HepG2 (cell line): Measurements from ENCODE around the gene GRAMD1A. TPM values are rescaled to one million over a fixed set of nuclear protein-coding genes. Genes with fewer than 3 reads are reported as not detected.

Experiments
- AKAP8 ChIP-seq: sonication (generic); formaldehyde crosslinking; IDR thresholded peaks from 2 replicates; pipeline ENCODE4 v1.5.1; 2020; ENCODE audit warnings: mild to moderate bottlenecking, missing genetic modification reagents
- BHLHE40 ChIP-seq: IDR thresholded peaks from 2 replicates; pipeline ENCODE4 v1.6.1; 2011; ENCODE audit warnings: low read length, improper control_type of control experiment
- ESRRA ChIP-seq: sonication (generic); formaldehyde crosslinking; IDR thresholded peaks from 2 replicates; pipeline ENCODE4 v1.5.1; 2020; ENCODE audit warnings: mild to moderate bottlenecking, low read depth, missing genetic modification reagents
- GATAD1 ChIP-seq: IDR thresholded peaks from 2 replicates; pipeline ENCODE4 v1.6.1; 2016; ENCODE audit warnings: missing genetic modification reagents, missing compliant biosample characterization
- HNF4A ChIP-seq: sonication (generic); formaldehyde crosslinking; IDR thresholded peaks from 2 replicates; pipeline ENCODE4 v1.4.0; 2020; ENCODE audit warnings: missing genetic modification reagents
- HNRNPL ChIP-seq: fragments of 200-400 bp; formaldehyde crosslinking; IDR thresholded peaks from 2 replicates; pipeline ENCODE4 v1.6.1; 2017; ENCODE audit warnings: mild to moderate bottlenecking, low read depth, low read length
- HOXA9 ChIP-seq: sonication (generic); formaldehyde crosslinking; IDR thresholded peaks from 2 replicates; pipeline ENCODE4 v1.8.1; 2022; ENCODE audit warnings: missing genetic modification reagents, mild to moderate bottlenecking, moderate library complexity, borderline replicate concordance
- HOXD1 ChIP-seq: sonication (generic); formaldehyde crosslinking; IDR thresholded peaks from 2 replicates; pipeline ENCODE4 v1.5.0; 2020; ENCODE audit warnings: missing genetic modification reagents
- MEF2D ChIP-seq: sonication (generic); formaldehyde crosslinking; IDR thresholded peaks from 2 replicates; pipeline ENCODE4 v1.5.1; 2020; ENCODE audit warnings: mild to moderate bottlenecking, missing genetic modification reagents
- NCOA2 ChIP-seq: sonication (generic); formaldehyde crosslinking; IDR thresholded peaks from 2 replicates; pipeline ENCODE4 v1.8.0; 2022; ENCODE audit warnings: inconsistent platforms
- NR2C2 ChIP-seq: sonication (generic); formaldehyde crosslinking; IDR thresholded peaks from 2 replicates; pipeline ENCODE4 v1.4.0; 2020; ENCODE audit warnings: missing genetic modification reagents, mild to moderate bottlenecking, moderate library complexity, borderline replicate concordance
- PHF5A ChIP-seq: IDR thresholded peaks from one replicate; pipeline ENCODE4 v1.6.1; 2018; ENCODE audit warnings: low read depth, missing genetic modification reagents; ENCODE audit not compliant: unreplicated experiment
- POLR2G ChIP-seq: fragments of 200-400 bp; formaldehyde crosslinking; IDR thresholded peaks from 2 replicates; pipeline ENCODE4 v1.6.1; 2018; ENCODE audit warnings: mild to moderate bottlenecking, low read depth, low read length, moderate library complexity
- RARA ChIP-seq: IDR thresholded peaks from 2 replicates; pipeline ENCODE4 v1.6.1; 2016; ENCODE audit warnings: missing genetic modification reagents, missing compliant biosample characterization
- ZNF121 ChIP-seq: sonication (generic); formaldehyde crosslinking; IDR thresholded peaks from 2 replicates; pipeline ENCODE4 v1.5.0; 2020; ENCODE audit warnings: mild to moderate bottlenecking, missing genetic modification reagents
- ZNF337 ChIP-seq: sonication (generic); formaldehyde crosslinking; IDR thresholded peaks from 2 replicates; pipeline ENCODE4 v1.5.1; 2020; ENCODE audit warnings: missing genetic modification reagents, low read depth, mild to moderate bottlenecking, borderline replicate concordance
- ZNF34 ChIP-seq: sonication (generic); formaldehyde crosslinking; IDR thresholded peaks from 2 replicates; pipeline ENCODE4 v1.4.0; 2020; ENCODE audit warnings: mild to moderate bottlenecking, missing genetic modification reagents, borderline replicate concordance
- ZNF552 ChIP-seq: sonication (generic); formaldehyde crosslinking; IDR thresholded peaks from 2 replicates; pipeline ENCODE4 v1.9.0; 2022; ENCODE audit warnings: missing genetic modification reagents, mild to moderate bottlenecking, borderline replicate concordance
- ZNF788 ChIP-seq: sonication (generic); formaldehyde crosslinking; IDR thresholded peaks from 2 replicates; pipeline ENCODE4 v1.5.0; 2020; ENCODE audit warnings: mild to moderate bottlenecking, missing genetic modification reagents, borderline replicate concordance
- polyA plus RNA-seq, 8 experiments: library from polyadenylated mRNA; depleted of rRNA in 3 of 8; stranded (reverse) in 7 of 8; unstranded in 1 of 8; fragments of >200 nt; fragmentation: Illumina TruSeq in 4 of 8; extraction: Trizol in 4 of 8; gene quantifications; 2 replicates each; pipeline versions ENCODE4 v1.2.1 to v1.2.3, GENCODE V29; 2011 to 2016; ENCODE audit warnings: low read depth in 4 of 8, missing spikeins in 1 of 8, mixed read lengths in 1 of 8; ENCODE audit not compliant: insufficient read depth in 1 of 8
- total RNA-seq, 5 experiments: library from RNA; depleted of rRNA; stranded (reverse); fragments of >200 nt; fragmentation: Illumina TruSeq; extraction: Trizol; gene quantifications; 2 replicates each; pipeline ENCODE4 v1.2.3, GENCODE V29; 2016; ENCODE audit warnings: low read depth in 1 of 5
- TF ChIP-seq, protein P1 (sequence below): IDR thresholded peaks from 2 replicates; pipeline ENCODE4 v1.6.1; 2012; ENCODE audit warnings: low read depth, low read length, improper control_type of control experiment
- TF ChIP-seq, protein P2 (sequence below): sonication (generic); formaldehyde crosslinking; IDR thresholded peaks from 2 replicates; pipeline ENCODE4 v1.9.0; 2022; ENCODE audit warnings: missing genetic modification reagents, mild to moderate bottlenecking, borderline replicate concordance
- TF ChIP-seq, protein P3 (sequence below): sonication (generic); formaldehyde crosslinking; IDR thresholded peaks from 2 replicates; pipeline ENCODE4 v1.5.0; 2020; ENCODE audit warnings: mild to moderate bottlenecking, missing genetic modification reagents
- TF ChIP-seq, protein P4 (sequence below): sonication (generic); formaldehyde crosslinking; IDR thresholded peaks from 2 replicates; pipeline ENCODE4 v1.4.0; 2020; ENCODE audit warnings: low read depth, mild to moderate bottlenecking, missing genetic modification reagents

GRAMD1A gene
- total and polyA plus RNA-seq, 2 of the 13 experiments (the other 11 are each of a cell fraction or from before 2014, with no cell fraction given): 14.7 to 181 TPM

DNA sequence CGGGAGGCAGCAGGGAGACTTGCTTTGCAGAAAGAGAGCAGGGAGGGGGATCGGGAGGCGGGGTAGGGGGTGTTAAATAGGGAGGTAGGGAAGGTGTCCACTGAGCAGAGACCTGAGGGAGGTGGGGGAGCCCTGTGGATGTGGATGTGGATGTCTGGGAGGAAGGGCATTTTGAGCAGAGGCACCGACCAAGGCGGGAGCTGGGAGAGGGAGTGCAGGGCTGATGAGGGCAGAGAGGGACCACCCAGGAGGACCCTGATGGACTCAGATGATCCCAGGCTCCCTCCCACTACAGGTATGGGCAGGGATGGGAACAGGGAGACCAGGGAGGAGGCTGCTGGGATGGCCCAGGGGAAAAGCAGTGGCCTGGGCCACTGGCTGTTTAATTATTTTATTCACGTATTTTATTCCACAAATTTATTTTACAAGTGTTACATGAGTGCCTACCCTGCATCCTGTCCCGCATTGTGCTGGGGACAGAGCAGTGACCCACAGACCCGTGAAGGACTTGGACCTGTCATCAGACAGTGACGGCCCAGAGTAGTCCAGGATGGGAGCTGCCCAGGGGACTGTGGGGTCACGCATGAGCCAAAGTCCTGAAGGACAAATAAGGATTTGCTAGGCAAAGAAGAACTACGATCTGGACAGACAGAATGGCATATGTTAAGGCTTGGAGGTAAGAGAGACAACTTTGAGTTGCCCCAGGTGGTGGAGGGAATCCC lies 5.3 kb downstream of the GRAMD1A start (continued):
- no peak for TF ChIP-seq NCOA2 (CRISPR knock-in tag)
- TF ChIP-seq, protein P1, sequence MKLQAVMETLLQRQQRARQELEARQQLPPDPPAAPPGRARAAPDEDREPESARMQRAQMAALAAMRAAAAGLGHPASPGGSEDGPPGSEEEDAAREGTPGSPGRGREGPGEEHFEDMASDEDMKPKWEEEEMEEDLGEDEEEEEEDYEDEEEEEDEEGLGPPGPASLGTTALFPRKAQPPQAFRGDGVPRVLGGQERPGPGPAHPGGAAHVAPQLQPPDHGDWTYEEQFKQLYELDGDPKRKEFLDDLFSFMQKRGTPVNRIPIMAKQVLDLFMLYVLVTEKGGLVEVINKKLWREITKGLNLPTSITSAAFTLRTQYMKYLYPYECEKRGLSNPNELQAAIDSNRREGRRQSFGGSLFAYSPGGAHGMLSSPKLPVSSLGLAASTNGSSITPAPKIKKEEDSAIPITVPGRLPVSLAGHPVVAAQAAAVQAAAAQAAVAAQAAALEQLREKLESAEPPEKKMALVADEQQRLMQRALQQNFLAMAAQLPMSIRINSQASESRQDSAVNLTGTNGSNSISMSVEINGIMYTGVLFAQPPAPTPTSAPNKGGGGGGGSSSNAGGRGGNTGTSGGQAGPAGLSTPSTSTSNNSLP: no peak
- no peak for TF ChIP-seq HNRNPL
- 0 out of 2 replicates have a peak, but pooled peaks have one; percentile 28 for TF ChIP-seq ESRRA
- no peak for TF ChIP-seq ZNF552 (CRISPR knock-in tag)
- TF ChIP-seq BHLHE40: no peak
- TF ChIP-seq, protein P2, sequence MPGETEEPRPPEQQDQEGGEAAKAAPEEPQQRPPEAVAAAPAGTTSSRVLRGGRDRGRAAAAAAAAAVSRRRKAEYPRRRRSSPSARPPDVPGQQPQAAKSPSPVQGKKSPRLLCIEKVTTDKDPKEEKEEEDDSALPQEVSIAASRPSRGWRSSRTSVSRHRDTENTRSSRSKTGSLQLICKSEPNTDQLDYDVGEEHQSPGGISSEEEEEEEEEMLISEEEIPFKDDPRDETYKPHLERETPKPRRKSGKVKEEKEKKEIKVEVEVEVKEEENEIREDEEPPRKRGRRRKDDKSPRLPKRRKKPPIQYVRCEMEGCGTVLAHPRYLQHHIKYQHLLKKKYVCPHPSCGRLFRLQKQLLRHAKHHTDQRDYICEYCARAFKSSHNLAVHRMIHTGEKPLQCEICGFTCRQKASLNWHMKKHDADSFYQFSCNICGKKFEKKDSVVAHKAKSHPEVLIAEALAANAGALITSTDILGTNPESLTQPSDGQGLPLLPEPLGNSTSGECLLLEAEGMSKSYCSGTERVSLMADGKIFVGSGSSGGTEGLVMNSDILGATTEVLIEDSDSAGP (CRISPR knock-in tag): no peak
- TF ChIP-seq POLR2G: 0 out of 2 replicates have a peak, but pooled peaks have one; percentile 13
- TF ChIP-seq HOXA9 (CRISPR knock-in tag): no peak
- peak; percentile 57; the same call in 1 of the 2 replicates for TF ChIP-seq RARA
- TF ChIP-seq GATAD1 (CRISPR knock-in tag): no peak
- TF ChIP-seq, protein P3, sequence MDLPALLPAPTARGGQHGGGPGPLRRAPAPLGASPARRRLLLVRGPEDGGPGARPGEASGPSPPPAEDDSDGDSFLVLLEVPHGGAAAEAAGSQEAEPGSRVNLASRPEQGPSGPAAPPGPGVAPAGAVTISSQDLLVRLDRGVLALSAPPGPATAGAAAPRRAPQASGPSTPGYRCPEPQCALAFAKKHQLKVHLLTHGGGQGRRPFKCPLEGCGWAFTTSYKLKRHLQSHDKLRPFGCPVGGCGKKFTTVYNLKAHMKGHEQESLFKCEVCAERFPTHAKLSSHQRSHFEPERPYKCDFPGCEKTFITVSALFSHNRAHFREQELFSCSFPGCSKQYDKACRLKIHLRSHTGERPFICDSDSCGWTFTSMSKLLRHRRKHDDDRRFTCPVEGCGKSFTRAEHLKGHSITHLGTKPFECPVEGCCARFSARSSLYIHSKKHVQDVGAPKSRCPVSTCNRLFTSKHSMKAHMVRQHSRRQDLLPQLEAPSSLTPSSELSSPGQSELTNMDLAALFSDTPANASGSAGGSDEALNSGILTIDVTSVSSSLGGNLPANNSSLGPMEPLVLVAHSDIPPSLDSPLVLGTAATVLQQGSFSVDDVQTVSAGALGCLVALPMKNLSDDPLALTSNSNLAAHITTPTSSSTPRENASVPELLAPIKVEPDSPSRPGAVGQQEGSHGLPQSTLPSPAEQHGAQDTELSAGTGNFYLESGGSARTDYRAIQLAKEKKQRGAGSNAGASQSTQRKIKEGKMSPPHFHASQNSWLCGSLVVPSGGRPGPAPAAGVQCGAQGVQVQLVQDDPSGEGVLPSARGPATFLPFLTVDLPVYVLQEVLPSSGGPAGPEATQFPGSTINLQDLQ (CRISPR knock-in tag): no peak
- no peak for TF ChIP-seq ZNF337
- no peak for TF ChIP-seq PHF5A (CRISPR knock-in tag)
- 0 out of 2 replicates have a peak, but pooled peaks have one; percentile 9 for TF ChIP-seq ZNF121
- peak; percentile 70 for TF ChIP-seq HNF4A (CRISPR knock-in tag)
- TF ChIP-seq ZNF34 (CRISPR knock-in tag): no peak
- no peak for TF ChIP-seq NR2C2 (CRISPR knock-in tag)
- TF ChIP-seq MEF2D (CRISPR knock-in tag): no peak
- TF ChIP-seq AKAP8 (CRISPR knock-in tag): peak; percentile 31; the same call in 1 of the 2 replicates
- TF ChIP-seq ZNF788 (CRISPR knock-in tag): peak; percentile 10; the same call in 1 of the 2 replicates
- TF ChIP-seq, protein P4, sequence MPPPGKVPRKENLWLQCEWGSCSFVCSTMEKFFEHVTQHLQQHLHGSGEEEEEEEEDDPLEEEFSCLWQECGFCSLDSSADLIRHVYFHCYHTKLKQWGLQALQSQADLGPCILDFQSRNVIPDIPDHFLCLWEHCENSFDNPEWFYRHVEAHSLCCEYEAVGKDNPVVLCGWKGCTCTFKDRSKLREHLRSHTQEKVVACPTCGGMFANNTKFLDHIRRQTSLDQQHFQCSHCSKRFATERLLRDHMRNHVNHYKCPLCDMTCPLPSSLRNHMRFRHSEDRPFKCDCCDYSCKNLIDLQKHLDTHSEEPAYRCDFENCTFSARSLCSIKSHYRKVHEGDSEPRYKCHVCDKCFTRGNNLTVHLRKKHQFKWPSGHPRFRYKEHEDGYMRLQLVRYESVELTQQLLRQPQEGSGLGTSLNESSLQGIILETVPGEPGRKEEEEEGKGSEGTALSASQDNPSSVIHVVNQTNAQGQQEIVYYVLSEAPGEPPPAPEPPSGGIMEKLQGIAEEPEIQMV (CRISPR knock-in tag): no peak
- no peak for TF ChIP-seq HOXD1 (CRISPR knock-in tag)
